Measurements from ENCODE around the gene CA4.

- TF ChIP-seq YY1 (IDR thresholded peaks at IDR 0.05; ENCODE audit: low read depth, low read length), result no peak
- no peak for TF ChIP-seq CTCF (IDR thresholded peaks at IDR 0.05; ENCODE audit: control extremely low read depth in 1 of 3, insufficient read depth in 1 of 3, low read depth in 1 of 3, low read length in 3 of 3)
- no peak for TF ChIP-seq POLR2A (IDR thresholded peaks at IDR 0.05; ENCODE audit: control extremely low read depth in 1 of 2, low read depth in 2 of 2, low read length in 2 of 2)
- TF ChIP-seq POLR2AphosphoS5 (IDR thresholded peaks at IDR 0.05; ENCODE audit: low read depth, low read length), result no peak
- TF ChIP-seq EZH2 (IDR thresholded peaks at IDR 0.05; ENCODE audit: low read depth, low read length, severe bottlenecking), result no peak
- TF ChIP-seq EP300 (IDR thresholded peaks at IDR 0.05; ENCODE audit: borderline replicate concordance in 1 of 2, low read depth in 2 of 2, low read length in 2 of 2), result no peak
- TF ChIP-seq SUZ12 (IDR thresholded peaks at IDR 0.05; ENCODE audit: low read length), result no peak
- no peak for TF ChIP-seq POU5F1 (IDR thresholded peaks at IDR 0.05; ENCODE audit: low read depth, low read length)
Measured at GRCh38 chr17:60167065-60167741, 17.4 kb downstream of the CA4 start.
